ENCODE measurements around the gene C8A.

C8A gene

DNA sequence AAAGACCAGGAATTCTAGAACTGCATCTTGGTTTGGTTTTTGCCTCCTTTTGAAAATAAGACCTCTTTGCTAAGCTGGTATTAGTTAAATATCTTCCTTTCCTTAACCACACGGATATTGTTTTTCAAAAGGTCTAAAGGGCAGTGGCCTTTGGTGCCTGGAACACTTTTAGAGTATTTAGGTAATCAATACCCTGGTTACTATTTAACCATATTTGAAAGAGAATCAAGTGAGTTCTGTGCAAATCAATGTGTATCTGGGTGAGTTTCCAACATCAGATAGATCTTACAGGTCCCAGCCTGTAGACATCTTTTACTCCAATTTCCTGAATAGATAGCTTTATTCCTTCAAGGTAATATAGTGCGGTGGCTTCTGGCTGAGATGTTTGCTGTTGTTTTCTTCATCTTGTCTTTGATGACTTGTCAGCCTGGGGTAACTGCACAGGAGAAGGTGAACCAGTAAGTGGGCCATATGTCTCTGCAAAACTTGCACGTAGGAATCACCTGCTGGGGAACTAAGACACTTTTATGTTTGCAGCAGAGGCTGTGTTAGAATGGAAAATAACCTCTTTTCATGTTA, at the start of gene C8A:
Gene C8A (plus strand): TSS at position 277 of the 579 bp plus-strand sequence. CDS start 105 bp downstream, at position 382.
- no peak for TF ChIP-seq CREB1 (IDR thresholded peaks at IDR 0.05; ENCODE audit: low read depth)
- TF ChIP-seq RAD21 (IDR thresholded peaks at IDR 0.05; ENCODE audit: low read depth), result no peak
- no peak for TF ChIP-seq TEAD4 (IDR thresholded peaks at IDR 0.05)
- no peak for TF ChIP-seq FOXM1 (IDR thresholded peaks at IDR 0.05; ENCODE audit: borderline replicate concordance, low read depth)
- no peak for TF ChIP-seq TAF1 (IDR thresholded peaks at IDR 0.05; ENCODE audit: low read depth)
- no peak for TF ChIP-seq USF1 (IDR thresholded peaks at IDR 0.05)
- TF ChIP-seq ZBTB7A (IDR thresholded peaks at IDR 0.05; ENCODE audit: low read depth), result no peak
- no peak for TF ChIP-seq MAX (IDR thresholded peaks at IDR 0.05)
- no peak for TF ChIP-seq EP300 (IDR thresholded peaks at IDR 0.05; ENCODE audit: borderline replicate concordance)
- TF ChIP-seq NFIC (IDR thresholded peaks at IDR 0.05), result no peak
- no peak for TF ChIP-seq YY1 (IDR thresholded peaks at IDR 0.05; ENCODE audit: low read depth)
- no peak for TF ChIP-seq CEBPB (IDR thresholded peaks at IDR 0.05)
- no peak for TF ChIP-seq TCF12 (IDR thresholded peaks at IDR 0.05; ENCODE audit: low read depth)
- no peak for TF ChIP-seq REST (IDR thresholded peaks at IDR 0.05; ENCODE audit: low read depth)
- TF ChIP-seq EGR1 (IDR thresholded peaks at IDR 0.05), result no peak

- TF ChIP-seq REST (IDR thresholded peaks at IDR 0.05; ENCODE audit: low read depth) (no peak), NFIC (IDR thresholded peaks at IDR 0.05) (peak; percentile 37; the same call in 1 of the 2 replicates), YY1 (IDR thresholded peaks at IDR 0.05; ENCODE audit: low read depth) (no peak), RAD21 (IDR thresholded peaks at IDR 0.05; ENCODE audit: low read depth) (no peak), CREB1 (IDR thresholded peaks at IDR 0.05; ENCODE audit: low read depth) (no peak), FOXM1 (IDR thresholded peaks at IDR 0.05; ENCODE audit: borderline replicate concordance, low read depth) (no peak)
Measured at GRCh38 chr1:56806804-56807203, 47.8 kb upstream of the C8A start.

- TF ChIP-seq RAD21 (IDR thresholded peaks at IDR 0.05; ENCODE audit: low read depth) (no peak), CREB1 (IDR thresholded peaks at IDR 0.05; ENCODE audit: low read depth) (no peak), EP300 (IDR thresholded peaks at IDR 0.05; ENCODE audit: borderline replicate concordance) (peak; percentile 72), EGR1 (IDR thresholded peaks at IDR 0.05) (no peak), CEBPB (IDR thresholded peaks at IDR 0.05) (no peak), FOXM1 (IDR thresholded peaks at IDR 0.05; ENCODE audit: borderline replicate concordance, low read depth) (peak; percentile 60; the same call in 1 of the 2 replicates), MAX (IDR thresholded peaks at IDR 0.05) (no peak), YY1 (IDR thresholded peaks at IDR 0.05; ENCODE audit: low read depth) (no peak), NFIC (IDR thresholded peaks at IDR 0.05) (peak; percentile 89), USF1 (IDR thresholded peaks at IDR 0.05) (no peak), TCF12 (IDR thresholded peaks at IDR 0.05; ENCODE audit: low read depth) (peak; percentile 77)
Measured at GRCh38 chr1:56808410-56808809, 46.2 kb upstream of the C8A start.

DNA sequence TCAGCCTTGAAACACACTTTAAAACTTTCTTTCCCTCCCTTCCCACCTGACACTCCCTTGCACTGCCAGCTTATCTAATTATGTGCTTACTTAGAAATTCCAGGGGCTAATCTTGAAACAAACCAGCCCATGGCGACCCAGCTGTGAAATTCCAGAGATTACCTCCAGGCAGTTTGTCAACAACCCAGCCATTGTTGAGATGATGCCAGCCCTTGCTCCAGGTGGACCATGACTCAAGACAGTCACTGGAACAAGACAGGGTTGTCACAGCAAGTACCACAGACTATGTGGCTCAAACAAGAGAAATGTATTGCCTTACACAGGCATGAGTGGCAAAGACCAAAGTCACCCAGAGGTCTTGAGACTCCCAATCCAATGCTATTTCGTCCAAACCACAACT, 43.3 kb upstream of the C8A start:
- peak; percentile 91 for TF ChIP-seq TEAD4 (IDR thresholded peaks at IDR 0.05)
- TF ChIP-seq USF1 (IDR thresholded peaks at IDR 0.05), result no peak
- TF ChIP-seq MAX (IDR thresholded peaks at IDR 0.05), result no peak; the same call in 1 of the 2 replicates
- TF ChIP-seq ZBTB7A (IDR thresholded peaks at IDR 0.05; ENCODE audit: low read depth), result no peak
- no peak for TF ChIP-seq TAF1 (IDR thresholded peaks at IDR 0.05; ENCODE audit: low read depth)
- TF ChIP-seq NFIC (IDR thresholded peaks at IDR 0.05), result peak; percentile 75
- TF ChIP-seq TCF12 (IDR thresholded peaks at IDR 0.05; ENCODE audit: low read depth), result peak; percentile 89
- TF ChIP-seq RAD21 (IDR thresholded peaks at IDR 0.05; ENCODE audit: low read depth), result no peak
- no peak for TF ChIP-seq EGR1 (IDR thresholded peaks at IDR 0.05)
- TF ChIP-seq EP300 (IDR thresholded peaks at IDR 0.05; ENCODE audit: borderline replicate concordance), result peak; percentile 82
- TF ChIP-seq CREB1 (IDR thresholded peaks at IDR 0.05; ENCODE audit: low read depth), result no peak
- peak; percentile 75 for TF ChIP-seq FOXM1 (IDR thresholded peaks at IDR 0.05; ENCODE audit: borderline replicate concordance, low read depth)
- TF ChIP-seq REST (IDR thresholded peaks at IDR 0.05; ENCODE audit: low read depth), result no peak
- TF ChIP-seq CEBPB (IDR thresholded peaks at IDR 0.05), result peak; percentile 27; the same call in 1 of the 2 replicates

Measured in Ishikawa (cell line).